ENCODE measurements around the gene PRR20G.

GRCh38 chr3:127307112-127307835 lies 19.4 kb upstream of the PRR20G start:
- TF ChIP-seq, protein P1, sequence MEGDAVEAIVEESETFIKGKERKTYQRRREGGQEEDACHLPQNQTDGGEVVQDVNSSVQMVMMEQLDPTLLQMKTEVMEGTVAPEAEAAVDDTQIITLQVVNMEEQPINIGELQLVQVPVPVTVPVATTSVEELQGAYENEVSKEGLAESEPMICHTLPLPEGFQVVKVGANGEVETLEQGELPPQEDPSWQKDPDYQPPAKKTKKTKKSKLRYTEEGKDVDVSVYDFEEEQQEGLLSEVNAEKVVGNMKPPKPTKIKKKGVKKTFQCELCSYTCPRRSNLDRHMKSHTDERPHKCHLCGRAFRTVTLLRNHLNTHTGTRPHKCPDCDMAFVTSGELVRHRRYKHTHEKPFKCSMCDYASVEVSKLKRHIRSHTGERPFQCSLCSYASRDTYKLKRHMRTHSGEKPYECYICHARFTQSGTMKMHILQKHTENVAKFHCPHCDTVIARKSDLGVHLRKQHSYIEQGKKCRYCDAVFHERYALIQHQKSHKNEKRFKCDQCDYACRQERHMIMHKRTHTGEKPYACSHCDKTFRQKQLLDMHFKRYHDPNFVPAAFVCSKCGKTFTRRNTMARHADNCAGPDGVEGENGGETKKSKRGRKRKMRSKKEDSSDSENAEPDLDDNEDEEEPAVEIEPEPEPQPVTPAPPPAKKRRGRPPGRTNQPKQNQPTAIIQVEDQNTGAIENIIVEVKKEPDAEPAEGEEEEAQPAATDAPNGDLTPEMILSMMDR (IDR thresholded peaks at IDR 0.05), result no peak
- TF ChIP-seq POLR2A (IDR thresholded peaks at IDR 0.05; ENCODE audit: low read length) (no peak), PHF8 (IDR thresholded peaks at IDR 0.05; ENCODE audit: borderline replicate concordance, low read depth) (no peak), SMC3 (IDR thresholded peaks at IDR 0.05) (no peak), REST (IDR thresholded peaks at IDR 0.05) (no peak), NR3C1 (IDR thresholded peaks at IDR 0.05) (no peak), RNF2 (IDR thresholded peaks at IDR 0.05; ENCODE audit: borderline replicate concordance, low read depth) (no peak), EP300 (IDR thresholded peaks at IDR 0.05) (no peak), CEBPB (IDR thresholded peaks at IDR 0.05) (no peak), TP53 (CRISPR knock-in tag; IDR thresholded peaks at IDR 0.05) (no peak)

Data from A549 (cell line).